Iris pigment epithelial cell (primary cell): ENCODE measurements around the gene MOCS2.

Source experiments
- DNase-seq: peaks from one replicate; pipeline ENCODE4 v3.0.0-alpha.2; 2011; ENCODE audit warnings: low read depth

Gene MOCS2

DNA sequence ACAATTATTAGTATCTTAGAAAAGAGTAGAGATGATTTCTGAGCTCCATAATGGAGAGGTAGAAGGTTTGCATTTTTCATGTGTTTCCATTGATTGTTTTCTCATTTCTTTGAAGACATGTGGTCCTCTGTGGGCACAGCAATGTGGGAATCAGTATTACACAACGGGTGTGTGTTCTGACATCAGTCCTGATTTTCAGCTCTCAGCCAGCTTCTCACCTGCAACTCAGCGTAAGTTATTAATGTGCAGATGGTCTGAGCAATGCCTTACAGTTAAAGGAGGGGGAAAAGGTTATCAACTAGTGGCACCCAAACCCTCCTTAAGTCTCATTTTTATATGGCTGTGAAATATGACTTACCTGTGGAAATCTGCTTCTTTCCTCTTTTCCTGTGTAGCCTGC is 61.3 kb downstream of the MOCS2 start:
- no peak for DNase-seq
